GM12878 (cell line): ENCODE results near the gene DOCK9. TPM values are rescaled to one million over a fixed set of nuclear protein-coding genes. Genes with fewer than 3 reads are reported as not detected.

Source experiments
- ATAC-seq: fragments of 200-7000 bp; cut with Tn5 transposase; 3 replicates; pipeline ENCODE4 v1.9.1; 2020; ENCODE audit warnings: mild to moderate bottlenecking, moderate library complexity
- BruUV-seq: library from RNA; stranded (reverse); fragments of 400-500 nt; replicated peaks from 2 replicates; lab custom pipeline; 2021; lab: Mats Ljungman, UMichigan
- CTCF ChIA-PET: fragments of 300-600 bp; sonication (Branson Sonifier 250); formaldehyde crosslinking; extraction: SDS; loops from one replicate; lab custom pipeline; 2021; ENCODE audit warnings: inconsistent platforms; lab: Yijun Ruan, JAX
- POLR2A ChIA-PET: fragments of 350-600 bp; formaldehyde crosslinking; extraction: SDS; loops from one replicate; lab custom pipeline; 2021; ENCODE audit warnings: inconsistent platforms; lab: Charles Lee
- RAD21 ChIA-PET: fragments of 300-600 bp; sonication (Branson Sonifier 250); formaldehyde crosslinking; loops from one replicate; lab custom pipeline; 2023; ENCODE audit warnings: antibody characterized with exemption; ENCODE audit not compliant: unreplicated experiment; lab: Charles Lee
- SMC1A ChIA-PET: fragments of 300-600 bp; sonication (Branson Sonifier 250); formaldehyde crosslinking; loops from one replicate; lab custom pipeline; 2023; ENCODE audit not compliant: unreplicated experiment, uncharacterized antibody; lab: Charles Lee
- DNase-seq: peaks from one replicate; pipeline ENCODE4 v3.0.0-alpha.2; 2011; ENCODE audit warnings: low read depth, low spot score
- FAIRE-seq: peaks from 3 replicates; lab custom pipeline; 2011; peaks lifted over from hg19 to GRCh38; lab: Jason Lieb, UNC
- H2AFZ ChIP-seq: 2 replicates; pipeline ENCODE4 v1.6.0; 2011; ENCODE audit warnings: low read depth, low read length, control low read depth; ENCODE audit not compliant: control insufficient read depth
- H3K27ac ChIP-seq: 2 replicates; pipeline ENCODE4 v1.5.1; 2011; ENCODE audit warnings: control low read depth; ENCODE audit not compliant: control insufficient read depth, insufficient read depth
- H3K27me3 ChIP-seq, 2 experiments: replicated peaks in 1 of 2; 2 replicates each; pipeline versions ENCODE4 v1.6.0 to v1.6.1; 2011; ENCODE audit warnings: low read length in 1 of 2; ENCODE audit not compliant: control insufficient read depth in 2 of 2, insufficient read depth in 2 of 2
- H3K36me3 ChIP-seq, 2 experiments: 2 replicates each; pipeline ENCODE4 v1.5.1; 2011; ENCODE audit warnings: low read length in 1 of 2; ENCODE audit not compliant: control insufficient read depth in 2 of 2, insufficient read depth in 2 of 2
- H3K4me1 ChIP-seq: 2 replicates; pipeline ENCODE4 v1.6.1; 2011; ENCODE audit warnings: mild to moderate bottlenecking, low read length, moderate library complexity, mixed read lengths; ENCODE audit not compliant: control insufficient read depth, insufficient read depth
- H3K4me2 ChIP-seq: 2 replicates; pipeline ENCODE4 v1.6.0; 2011; ENCODE audit warnings: control low read depth; ENCODE audit not compliant: control insufficient read depth, insufficient read depth
- H3K4me3 ChIP-seq: fragments of 200-600 bp; sonication (generic); 2 replicates; pipeline ENCODE4 v1.5.1; 2016
- H3K79me2 ChIP-seq: 2 replicates; pipeline ENCODE4 v1.6.0; 2011; ENCODE audit warnings: low read length; ENCODE audit not compliant: control insufficient read depth, insufficient read depth
- H3K9ac ChIP-seq: 2 replicates; pipeline ENCODE4 v1.8.0; 2011; ENCODE audit warnings: low read length, control low read depth, mixed read lengths; ENCODE audit not compliant: control insufficient read depth, insufficient read depth
- H3K9me3 ChIP-seq: replicated peaks from 3 replicates; pipeline ENCODE4 v1.5.1; 2011; ENCODE audit warnings: mild to moderate bottlenecking, low read length; ENCODE audit not compliant: control insufficient read depth, insufficient read depth
- H4K20me1 ChIP-seq: 2 replicates; pipeline ENCODE4 v1.6.0; 2011; ENCODE audit not compliant: control insufficient read depth, insufficient read depth
- KDM1A ChIP-seq: fragments of 200-600 bp; sonication (generic); IDR thresholded peaks from 2 replicates; pipeline ENCODE4 v1.6.1; 2016; ENCODE audit warnings: borderline replicate concordance
- MXI1 ChIP-seq: fragments of 150-350 bp; IDR thresholded peaks from 2 replicates; pipeline ENCODE4 v1.6.1; 2011; ENCODE audit warnings: low read depth, mild to moderate bottlenecking, inconsistent platforms, low read length, improper control_type of control experiment
- NFYA ChIP-seq: IDR thresholded peaks from 2 replicates; pipeline ENCODE4 v1.6.1; 2011; ENCODE audit warnings: low read depth, mild to moderate bottlenecking, low read length, improper control_type of control experiment, borderline replicate concordance
- NR2C2 ChIP-seq: IDR thresholded peaks from 2 replicates; pipeline ENCODE4 v1.6.1; 2011; ENCODE audit warnings: borderline replicate concordance, low read depth; ENCODE audit not compliant: control insufficient read depth, insufficient read length
- RCOR1 ChIP-seq: conservative IDR thresholded peaks from 2 replicates; pipeline ENCODE4 v1.6.1; 2012; ENCODE audit warnings: low read depth, low read length, improper control_type of control experiment
- SIX5 ChIP-seq: IDR thresholded peaks from 2 replicates; pipeline ENCODE4 v1.6.1; 2011; ENCODE audit warnings: mild to moderate bottlenecking, low read depth, low read length, moderate library complexity; ENCODE audit not compliant: severe bottlenecking
- TCF3 ChIP-seq: IDR thresholded peaks from 2 replicates; pipeline ENCODE4 v1.6.1; 2012; ENCODE audit warnings: low read depth, mild to moderate bottlenecking, low read length, borderline replicate concordance; ENCODE audit not compliant: insufficient read depth
- ZNF274 ChIP-seq: IDR thresholded peaks from one replicate; pipeline ENCODE4 v1.8.0; 2011; ENCODE audit not compliant: insufficient read length, insufficient read depth
- ZNF384 ChIP-seq: IDR thresholded peaks from 2 replicates; pipeline ENCODE4 v1.6.1; 2012; ENCODE audit warnings: low read depth, mild to moderate bottlenecking, low read length, improper control_type of control experiment, borderline replicate concordance
- ZNF622 ChIP-seq: fragments of 450-650 bp; IDR thresholded peaks from 2 replicates; pipeline ENCODE4 v1.6.1; 2017; ENCODE audit warnings: mild to moderate bottlenecking, inconsistent platforms
- WGBS: methylation state at CpG from one replicate; pipeline ENCODE4 v1.1.6; 2016; ENCODE audit warnings: low lambda C conversion rate; ENCODE audit not compliant: insufficient replicate concordance, insufficient coverage; ENCODE audit errors: missing lambda C conversion rate; 5-methylcytosine and 5-hydroxymethylcytosine counted together
- in situ Hi-C: fragments of 300-500 bp; cut with MboI; formaldehyde crosslinking; loops from 9 replicates; pipeline ENCODE4 v1.14.3; 2018; ENCODE audit warnings: mixed read lengths
- intact Hi-C: fragments of 100-400 bp; cut with micrococcal nuclease; formaldehyde crosslinking; loops from one replicate; pipeline ENCODE4 v1.14.2; 2022; ENCODE audit not compliant: unreplicated experiment
- polyA plus RNA-seq, 11 experiments: library from polyadenylated mRNA; depleted of rRNA in 4 of 11; unstranded in 6 of 11; stranded (reverse) in 5 of 11; fragments of >200 nt; fragmentation: Nextera tagmentation in 4 of 11; fragmentation: Illumina TruSeq in 1 of 11; extraction: Ambion mirVana in 4 of 11; extraction: Trizol in 1 of 11; gene quantifications; 1 replicate in 1 of 11; 2 replicates in 10 of 11; pipeline versions ENCODE4 v1.2.1 to v1.2.3, GENCODE V29; 2011 to 2016; ENCODE audit warnings: inconsistent platforms in 2 of 11, missing spikeins in 2 of 11, low read depth in 1 of 11
- total RNA-seq, 4 experiments: library from RNA; depleted of rRNA in 3 of 4; stranded (reverse); fragments of >200 nt in 3 of 4; fragmentation: Illumina TruSeq in 1 of 4; extraction: Trizol in 1 of 4; gene quantifications; 2 replicates each; pipeline versions ENCODE4 v1.2.1 to v1.2.3, GENCODE V29; 2013 to 2021
- TF ChIP-seq, protein P1 (sequence below): IDR thresholded peaks from 2 replicates; pipeline ENCODE4 v1.6.1; 2012; ENCODE audit warnings: mild to moderate bottlenecking, low read depth, low read length
- TF ChIP-seq, protein P2 (sequence below): fragments of 450-650 bp; IDR thresholded peaks from 2 replicates; pipeline ENCODE4 v1.6.1; 2017; ENCODE audit warnings: low read depth, mild to moderate bottlenecking, moderate library complexity

The DOCK9 gene
- total and polyA plus RNA-seq, 10 of the 15 experiments (the other 5 are each of a cell fraction or from before 2014, with no cell fraction given) = 0.09 to 2.9 (median 0.74) TPM

DNA sequence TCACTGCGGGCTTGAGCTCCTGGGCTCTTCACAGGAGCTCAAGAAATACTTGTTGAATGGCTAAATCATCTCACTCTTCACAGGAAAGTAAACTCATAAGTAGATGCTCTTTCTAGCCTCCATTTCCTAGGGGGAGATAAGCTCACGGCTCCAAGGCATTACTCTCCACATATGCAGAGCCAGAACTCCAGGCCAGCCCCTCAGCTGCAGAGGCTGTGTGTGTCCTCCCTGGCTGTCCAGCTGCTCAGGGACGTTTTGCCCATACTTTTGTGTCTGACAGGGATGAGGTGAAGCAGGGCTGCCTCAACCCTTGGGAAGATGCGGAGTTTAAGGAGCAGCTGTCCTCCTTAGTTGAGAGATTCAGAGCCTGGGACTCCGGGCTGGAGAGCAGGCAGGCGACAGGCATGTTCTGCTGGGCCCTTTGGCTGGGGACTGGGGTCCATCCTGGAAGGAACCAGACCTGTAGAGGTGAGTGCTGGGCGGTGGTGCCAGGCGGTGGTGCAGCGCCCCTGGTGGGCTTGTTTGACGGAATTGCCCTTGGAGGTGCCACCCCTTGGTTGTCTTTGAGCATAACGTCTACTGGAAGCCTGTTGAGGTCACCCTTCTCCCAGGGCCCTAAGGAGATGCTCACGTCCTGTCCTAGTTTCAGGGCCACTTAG lies 204.9 kb downstream of the DOCK9 start:
- RAD21 ChIA-PET = no interaction called here
- no peak for ATAC-seq
- no peaks in the 10 kb centered on the region for H3K79me2 ChIP-seq
- no peak overlapping the region for H2AFZ ChIP-seq
- H3K4me2 ChIP-seq = no peak overlapping the region
- H3K36me3 ChIP-seq = no peaks in the 10 kb centered on the region
- WGBS = 43% methylated on average over 12 of the region's 12 CpGs
- intact Hi-C loops (no loop called here), in situ Hi-C loops (no loop called here)
- no peaks in the 10 kb centered on the region for H3K4me1 ChIP-seq
- H3K4me3 ChIP-seq = no peak overlapping the region
- H3K9me3 ChIP-seq = no peaks in the 10 kb centered on the region
- BruUV-seq = no TSS peak
- SMC1A ChIA-PET = interaction anchor here (1.1 to 1.3 kb wide), 2 partner anchors 21 to 24 kb away, joined by 3 read pairs; no protein-coding TSS in a partner anchor
- no peak for FAIRE-seq
- no peaks in the 10 kb centered on the region for H3K27me3 ChIP-seq
- H4K20me1 ChIP-seq = no peaks in the 10 kb centered on the region
- DNase-seq = no peak
- H3K27ac ChIP-seq = no peak overlapping the region
- TF ChIP-seq KDM1A = no peak
- TF ChIP-seq ZNF274 = no peak
- TF ChIP-seq ZNF622 = no peak
- TF ChIP-seq NFYA = no peak
- TF ChIP-seq, protein P1, sequence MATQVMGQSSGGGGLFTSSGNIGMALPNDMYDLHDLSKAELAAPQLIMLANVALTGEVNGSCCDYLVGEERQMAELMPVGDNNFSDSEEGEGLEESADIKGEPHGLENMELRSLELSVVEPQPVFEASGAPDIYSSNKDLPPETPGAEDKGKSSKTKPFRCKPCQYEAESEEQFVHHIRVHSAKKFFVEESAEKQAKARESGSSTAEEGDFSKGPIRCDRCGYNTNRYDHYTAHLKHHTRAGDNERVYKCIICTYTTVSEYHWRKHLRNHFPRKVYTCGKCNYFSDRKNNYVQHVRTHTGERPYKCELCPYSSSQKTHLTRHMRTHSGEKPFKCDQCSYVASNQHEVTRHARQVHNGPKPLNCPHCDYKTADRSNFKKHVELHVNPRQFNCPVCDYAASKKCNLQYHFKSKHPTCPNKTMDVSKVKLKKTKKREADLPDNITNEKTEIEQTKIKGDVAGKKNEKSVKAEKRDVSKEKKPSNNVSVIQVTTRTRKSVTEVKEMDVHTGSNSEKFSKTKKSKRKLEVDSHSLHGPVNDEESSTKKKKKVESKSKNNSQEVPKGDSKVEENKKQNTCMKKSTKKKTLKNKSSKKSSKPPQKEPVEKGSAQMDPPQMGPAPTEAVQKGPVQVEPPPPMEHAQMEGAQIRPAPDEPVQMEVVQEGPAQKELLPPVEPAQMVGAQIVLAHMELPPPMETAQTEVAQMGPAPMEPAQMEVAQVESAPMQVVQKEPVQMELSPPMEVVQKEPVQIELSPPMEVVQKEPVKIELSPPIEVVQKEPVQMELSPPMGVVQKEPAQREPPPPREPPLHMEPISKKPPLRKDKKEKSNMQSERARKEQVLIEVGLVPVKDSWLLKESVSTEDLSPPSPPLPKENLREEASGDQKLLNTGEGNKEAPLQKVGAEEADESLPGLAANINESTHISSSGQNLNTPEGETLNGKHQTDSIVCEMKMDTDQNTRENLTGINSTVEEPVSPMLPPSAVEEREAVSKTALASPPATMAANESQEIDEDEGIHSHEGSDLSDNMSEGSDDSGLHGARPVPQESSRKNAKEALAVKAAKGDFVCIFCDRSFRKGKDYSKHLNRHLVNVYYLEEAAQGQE = no peak
- TF ChIP-seq RCOR1 = no peak
- TF ChIP-seq MXI1 = no peak
- TF ChIP-seq, protein P2, sequence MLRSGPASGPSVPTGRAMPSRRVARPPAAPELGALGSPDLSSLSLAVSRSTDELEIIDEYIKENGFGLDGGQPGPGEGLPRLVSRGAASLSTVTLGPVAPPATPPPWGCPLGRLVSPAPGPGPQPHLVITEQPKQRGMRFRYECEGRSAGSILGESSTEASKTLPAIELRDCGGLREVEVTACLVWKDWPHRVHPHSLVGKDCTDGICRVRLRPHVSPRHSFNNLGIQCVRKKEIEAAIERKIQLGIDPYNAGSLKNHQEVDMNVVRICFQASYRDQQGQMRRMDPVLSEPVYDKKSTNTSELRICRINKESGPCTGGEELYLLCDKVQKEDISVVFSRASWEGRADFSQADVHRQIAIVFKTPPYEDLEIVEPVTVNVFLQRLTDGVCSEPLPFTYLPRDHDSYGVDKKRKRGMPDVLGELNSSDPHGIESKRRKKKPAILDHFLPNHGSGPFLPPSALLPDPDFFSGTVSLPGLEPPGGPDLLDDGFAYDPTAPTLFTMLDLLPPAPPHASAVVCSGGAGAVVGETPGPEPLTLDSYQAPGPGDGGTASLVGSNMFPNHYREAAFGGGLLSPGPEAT = no peak
- no peak for TF ChIP-seq ZNF384
- no peak for TF ChIP-seq NR2C2
- TF ChIP-seq TCF3 = no peak
- TF ChIP-seq SIX5 = no peak
- CTCF ChIA-PET = interaction anchor here (1.7 kb wide), 1 partner anchor 67 kb away, joined by 4 read pairs; no protein-coding TSS in a partner anchor
- POLR2A ChIA-PET = no interaction called here
- no peak overlapping the region for H3K9ac ChIP-seq
